ENCODE measurements around the gene HGF.

GRCh38 chr7:81803267-81803666 is 33.4 kb upstream of the HGF start:
- TF ChIP-seq CTCF (conservative IDR thresholded peaks at IDR 0.05; ENCODE audit: low read length) (no peak), EZH2phosphoT487 (IDR thresholded peaks at IDR 0.05; ENCODE audit: borderline replicate concordance) (no peak)

Measured in Loucy (cell line).